HG02623 (cell line): ENCODE results near the gene SSX5.
"Not testable (repeated sequence)": the region's sequence is repeated elsewhere in the genome, so short reads cannot be mapped to it uniquely, and the experiment has no call there.

ENCODE experiments used
- ATAC-seq: cut with Tn5 transposase; IDR thresholded peaks from one replicate; pipeline ENCODE4 v1.9.1; 2021; ENCODE audit warnings: moderate library complexity; ENCODE audit not compliant: unreplicated experiment

The SSX5 gene

GRCh38 chrX:48196745-48197201 is at the start of gene SSX5:
TSS of gene SSX5 (minus strand) at chrX:48196795. CDS start at chrX:48195358, 1,437 bp downstream.
- no peak for ATAC-seq

GRCh38 chrX:48224196-48224595 is 27.6 kb upstream of the SSX5 start:
- ATAC-seq, result not testable (repeated sequence)

- not testable (repeated sequence) for ATAC-seq
Measured at GRCh38 chrX:48214341-48214740, 17.7 kb upstream of the SSX5 start.

GRCh38 chrX:48190024-48190423 is 6.6 kb downstream of the SSX5 start:
- ATAC-seq, result not testable (repeated sequence)

- ATAC-seq, result not testable (repeated sequence)
Measured at GRCh38 chrX:48181882-48182281, 14.7 kb downstream of the SSX5 start.

GRCh38 chrX:48180811-48181210 is 15.8 kb downstream of the SSX5 start:
- ATAC-seq, result no peak

GRCh38 chrX:48179691-48180090 is 16.9 kb downstream of the SSX5 start:
- ATAC-seq, result no peak

- ATAC-seq, result not testable (repeated sequence)
Measured at GRCh38 chrX:48166322-48166721, 30.3 kb downstream of the SSX5 start.

GRCh38 chrX:48165241-48165640 is 31.4 kb downstream of the SSX5 start:
- no peak for ATAC-seq

- ATAC-seq, result no peak
Measured at GRCh38 chrX:48156014-48156413, 40.6 kb downstream of the SSX5 start.

- no peak for ATAC-seq
Measured at GRCh38 chrX:48154796-48155195, 41.8 kb downstream of the SSX5 start.

- ATAC-seq, result no peak
Measured at GRCh38 chrX:48153769-48154168, 42.8 kb downstream of the SSX5 start.

- not testable (repeated sequence) for ATAC-seq
Measured at GRCh38 chrX:48142697-48143096, 53.9 kb downstream of the SSX5 start.

GRCh38 chrX:48141810-48142508 is 54.6 kb downstream of the SSX5 start:
- ATAC-seq, result not testable (repeated sequence)

- ATAC-seq, result not testable (repeated sequence)
Measured at GRCh38 chrX:48139076-48139475, 57.5 kb downstream of the SSX5 start.
